HL-60/S4 treated with phorbol 12-myristate 13-acetate at 8.2 ng/mL for 4 days and 3 days (cell line): ENCODE measurements around the gene GABRG3.
"Not testable (repeated sequence)": the region's sequence is repeated elsewhere in the genome, so short reads cannot be mapped to it uniquely, and the experiment has no call there.

Experiments
- in situ Hi-C: fragments of 300-500 bp; cut with MboI; formaldehyde crosslinking; loops from 2 replicates; pipeline ENCODE4 v1.15.0; 2022; ENCODE audit warnings: low sequenced_read_pairs

The GABRG3 gene

GRCh38 chr15:26985050-26985449 is 14.1 kb downstream of the GABRG3 start:
- in situ Hi-C loops = no loop called here

- in situ Hi-C loops = no loop called here
These were observed 25.3 kb downstream of the GABRG3 start for GRCh38 chr15:26996250-26996649.

GRCh38 chr15:27003003-27003402 is 32.0 kb downstream of the GABRG3 start:
- in situ Hi-C loops = not testable (repeated sequence)

GRCh38 chr15:27004226-27004625 is 33.2 kb downstream of the GABRG3 start:
- in situ Hi-C loops = not testable (repeated sequence)

GRCh38 chr15:27017168-27017809 is 46.3 kb downstream of the GABRG3 start:
- in situ Hi-C loops = no loop called here

GRCh38 chr15:27019687-27020086 is 48.7 kb downstream of the GABRG3 start:
- in situ Hi-C loops = no loop called here

GRCh38 chr15:27025481-27025966 is 54.5 kb downstream of the GABRG3 start:
- in situ Hi-C loops = no loop called here

GRCh38 chr15:27027229-27027628 is 56.2 kb downstream of the GABRG3 start:
- in situ Hi-C loops = no loop called here

- in situ Hi-C loops = no loop called here
These were observed 58.0 kb downstream of the GABRG3 start for GRCh38 chr15:27028858-27029477.

GRCh38 chr15:27036210-27036609 is 65.2 kb downstream of the GABRG3 start:
- in situ Hi-C loops = no loop called here

GRCh38 chr15:27037501-27037900 is 66.5 kb downstream of the GABRG3 start:
- in situ Hi-C loops = no loop called here

GRCh38 chr15:27039152-27039551 is 68.2 kb downstream of the GABRG3 start:
- in situ Hi-C loops = no loop called here

GRCh38 chr15:27042230-27042629 is 71.2 kb downstream of the GABRG3 start:
- in situ Hi-C loops = no loop called here

- in situ Hi-C loops = no loop called here
These were observed 71.7 kb downstream of the GABRG3 start for GRCh38 chr15:27042646-27043045.

- in situ Hi-C loops = no loop called here
These were observed 72.8 kb downstream of the GABRG3 start for GRCh38 chr15:27043770-27044169.

GRCh38 chr15:27045796-27046195 is 74.8 kb downstream of the GABRG3 start:
- in situ Hi-C loops = no loop called here

GRCh38 chr15:27046880-27047279 is 75.9 kb downstream of the GABRG3 start:
- in situ Hi-C loops = no loop called here

GRCh38 chr15:27050163-27050562 is 79.2 kb downstream of the GABRG3 start:
- in situ Hi-C loops = no loop called here

GRCh38 chr15:27054426-27054825 is 83.4 kb downstream of the GABRG3 start:
- in situ Hi-C loops = no loop called here

- in situ Hi-C loops = no loop called here
These were observed 87.1 kb downstream of the GABRG3 start for GRCh38 chr15:27057904-27058645.

- in situ Hi-C loops = no loop called here
These were observed 88.0 kb downstream of the GABRG3 start for GRCh38 chr15:27058939-27059338.

- in situ Hi-C loops = no loop called here
These were observed 88.7 kb downstream of the GABRG3 start for GRCh38 chr15:27059610-27060202.
